ENCODE measurements around the gene RHD.

The RHD gene

DNA sequence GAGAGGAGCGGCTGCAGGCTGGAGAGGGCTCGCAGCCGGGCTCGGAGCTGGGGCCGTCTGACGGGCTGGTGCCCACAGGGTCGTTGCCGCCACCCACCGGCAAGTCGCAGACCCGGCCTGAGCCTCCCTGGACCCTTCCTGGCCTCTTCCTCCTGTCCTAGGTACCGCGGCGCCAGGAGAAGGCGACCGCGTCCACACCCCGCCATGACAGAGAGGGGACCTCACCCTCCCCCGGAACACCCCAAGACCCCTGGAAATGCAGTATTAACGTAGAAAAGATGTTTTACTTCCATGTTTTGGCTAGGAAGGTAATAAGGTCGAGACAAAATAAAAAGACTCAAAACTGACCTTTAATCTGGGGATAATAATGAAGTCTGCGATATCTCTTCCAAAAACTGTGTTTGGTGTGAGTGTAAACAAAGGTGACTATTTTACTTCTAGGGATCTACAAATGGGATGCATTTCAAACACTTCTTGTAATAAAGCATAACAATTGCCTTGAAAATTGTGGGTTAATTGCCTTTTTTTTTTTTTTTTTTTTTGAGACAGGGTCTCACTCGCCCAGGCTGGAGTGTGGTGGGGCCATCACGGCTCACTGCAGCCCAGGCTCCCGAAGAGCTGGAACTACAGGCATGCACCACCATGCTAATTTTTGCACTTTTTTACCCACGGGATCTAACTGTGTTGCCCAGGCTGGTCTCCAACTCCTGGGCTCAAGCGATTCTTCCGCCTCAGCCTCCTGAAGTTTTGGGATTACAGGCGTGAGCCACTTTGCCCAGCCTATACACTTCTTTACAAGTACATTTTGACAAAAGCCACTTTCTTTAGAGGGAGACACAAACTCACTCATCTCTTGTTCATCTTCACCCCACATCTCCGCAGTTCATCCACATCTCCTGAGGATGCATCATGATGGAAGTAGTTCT lies 24.2 kb upstream of the RHD start:
- H4K20me1 ChIP-seq (ENCODE audit: insufficient read depth, low read length), result peaks cover 15% of the 10 kb centered on the region
- H2AFZ ChIP-seq (ENCODE audit: low read length), result peak overlapping the region; percentile 69
- H3F3A ChIP-seq (ENCODE audit: insufficient read depth, low read length), result peaks cover 24% of the 10 kb centered on the region
- H3K4me3 ChIP-seq (ENCODE audit: low read length), result peak overlapping the region; percentile 90
- H3K36me3 ChIP-seq (replicated peaks; ENCODE audit: insufficient read depth, low read length), result peaks cover 15% of the 10 kb centered on the region
- H3K27ac ChIP-seq (ENCODE audit: low read length), result peak overlapping the region; percentile 94; the same call in 1 of the 2 replicates
- no peaks in the 10 kb centered on the region for H3K27me3 ChIP-seq (replicated peaks; ENCODE audit: insufficient read depth, low read length)
- peaks cover 23% of the 10 kb centered on the region; the same call in 1 of the 2 replicates for H3K4me1 ChIP-seq (ENCODE audit: low read length)
- DNase-seq, result no peak
- H3K4me2 ChIP-seq (ENCODE audit: low read depth, low read length), result peak overlapping the region; percentile 83
- H3K79me2 ChIP-seq (ENCODE audit: low read length), result peaks cover 42% of the 10 kb centered on the region
- no peaks in the 10 kb centered on the region for H3K9me3 ChIP-seq (replicated peaks; ENCODE audit: insufficient read depth, low read length)
- H3K9ac ChIP-seq (ENCODE audit: low read length), result peak overlapping the region; percentile 61; the same call in 1 of the 2 replicates
- no peaks in the 10 kb centered on the region for H3K9me2 ChIP-seq (replicated peaks; ENCODE audit: insufficient read depth, low read length)
- no peak for TF ChIP-seq EZH2 (optimal IDR thresholded peaks at IDR 0.05; ENCODE audit: low read depth, low read length)
- TF ChIP-seq, protein P1, sequence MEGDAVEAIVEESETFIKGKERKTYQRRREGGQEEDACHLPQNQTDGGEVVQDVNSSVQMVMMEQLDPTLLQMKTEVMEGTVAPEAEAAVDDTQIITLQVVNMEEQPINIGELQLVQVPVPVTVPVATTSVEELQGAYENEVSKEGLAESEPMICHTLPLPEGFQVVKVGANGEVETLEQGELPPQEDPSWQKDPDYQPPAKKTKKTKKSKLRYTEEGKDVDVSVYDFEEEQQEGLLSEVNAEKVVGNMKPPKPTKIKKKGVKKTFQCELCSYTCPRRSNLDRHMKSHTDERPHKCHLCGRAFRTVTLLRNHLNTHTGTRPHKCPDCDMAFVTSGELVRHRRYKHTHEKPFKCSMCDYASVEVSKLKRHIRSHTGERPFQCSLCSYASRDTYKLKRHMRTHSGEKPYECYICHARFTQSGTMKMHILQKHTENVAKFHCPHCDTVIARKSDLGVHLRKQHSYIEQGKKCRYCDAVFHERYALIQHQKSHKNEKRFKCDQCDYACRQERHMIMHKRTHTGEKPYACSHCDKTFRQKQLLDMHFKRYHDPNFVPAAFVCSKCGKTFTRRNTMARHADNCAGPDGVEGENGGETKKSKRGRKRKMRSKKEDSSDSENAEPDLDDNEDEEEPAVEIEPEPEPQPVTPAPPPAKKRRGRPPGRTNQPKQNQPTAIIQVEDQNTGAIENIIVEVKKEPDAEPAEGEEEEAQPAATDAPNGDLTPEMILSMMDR (IDR thresholded peaks at IDR 0.05; ENCODE audit: low read length), result no peak
- no peak for TF ChIP-seq EZH2phosphoT487 (IDR thresholded peaks at IDR 0.05; ENCODE audit: low read length)

DNA sequence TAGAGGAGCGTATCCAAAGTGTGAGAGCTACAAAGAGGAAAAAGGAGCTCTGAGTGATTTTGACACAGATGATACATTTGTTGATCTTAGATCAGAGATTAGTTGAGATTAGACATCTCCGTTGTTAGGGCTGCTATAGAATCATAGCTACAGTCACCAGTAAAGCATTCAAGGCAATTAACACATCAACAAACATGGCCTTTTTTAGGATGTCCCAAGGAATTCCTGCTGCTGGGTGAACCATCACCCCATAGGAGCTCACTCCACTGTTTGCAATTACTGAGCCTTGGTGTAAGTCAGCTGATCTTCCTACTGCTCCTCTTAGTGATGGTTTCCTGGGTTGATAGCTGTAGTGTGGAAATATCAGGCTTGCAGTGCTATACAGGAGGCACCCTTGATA lies 18.4 kb upstream of the RHD start:
- TF ChIP-seq EZH2 (optimal IDR thresholded peaks at IDR 0.05; ENCODE audit: low read depth, low read length) (no peak), EZH2phosphoT487 (IDR thresholded peaks at IDR 0.05; ENCODE audit: low read length) (no peak)
- TF ChIP-seq, protein P1 (IDR thresholded peaks at IDR 0.05; ENCODE audit: low read length), result no peak
- no peaks in the 10 kb centered on the region for H4K20me1 ChIP-seq (ENCODE audit: insufficient read depth, low read length)
- no peaks in the 10 kb centered on the region for H3K36me3 ChIP-seq (replicated peaks; ENCODE audit: insufficient read depth, low read length)
- no peaks in the 10 kb centered on the region for H3F3A ChIP-seq (ENCODE audit: insufficient read depth, low read length)
- H3K9me2 ChIP-seq (replicated peaks; ENCODE audit: insufficient read depth, low read length), result no peaks in the 10 kb centered on the region
- H3K9ac ChIP-seq (ENCODE audit: low read length), result no peak overlapping the region
- H3K4me3 ChIP-seq (ENCODE audit: low read length), result no peak overlapping the region
- no peak overlapping the region for H3K27ac ChIP-seq (ENCODE audit: low read length)
- no peaks in the 10 kb centered on the region for H3K9me3 ChIP-seq (replicated peaks; ENCODE audit: insufficient read depth, low read length)
- no peak overlapping the region for H2AFZ ChIP-seq (ENCODE audit: low read length)
- no peaks in the 10 kb centered on the region for H3K27me3 ChIP-seq (replicated peaks; ENCODE audit: insufficient read depth, low read length)
- H3K4me2 ChIP-seq (ENCODE audit: low read depth, low read length), result no peak overlapping the region
- H3K4me1 ChIP-seq (ENCODE audit: low read length), result no peaks in the 10 kb centered on the region
- H3K79me2 ChIP-seq (ENCODE audit: low read length), result no peaks in the 10 kb centered on the region
- DNase-seq, result no peak

DNA sequence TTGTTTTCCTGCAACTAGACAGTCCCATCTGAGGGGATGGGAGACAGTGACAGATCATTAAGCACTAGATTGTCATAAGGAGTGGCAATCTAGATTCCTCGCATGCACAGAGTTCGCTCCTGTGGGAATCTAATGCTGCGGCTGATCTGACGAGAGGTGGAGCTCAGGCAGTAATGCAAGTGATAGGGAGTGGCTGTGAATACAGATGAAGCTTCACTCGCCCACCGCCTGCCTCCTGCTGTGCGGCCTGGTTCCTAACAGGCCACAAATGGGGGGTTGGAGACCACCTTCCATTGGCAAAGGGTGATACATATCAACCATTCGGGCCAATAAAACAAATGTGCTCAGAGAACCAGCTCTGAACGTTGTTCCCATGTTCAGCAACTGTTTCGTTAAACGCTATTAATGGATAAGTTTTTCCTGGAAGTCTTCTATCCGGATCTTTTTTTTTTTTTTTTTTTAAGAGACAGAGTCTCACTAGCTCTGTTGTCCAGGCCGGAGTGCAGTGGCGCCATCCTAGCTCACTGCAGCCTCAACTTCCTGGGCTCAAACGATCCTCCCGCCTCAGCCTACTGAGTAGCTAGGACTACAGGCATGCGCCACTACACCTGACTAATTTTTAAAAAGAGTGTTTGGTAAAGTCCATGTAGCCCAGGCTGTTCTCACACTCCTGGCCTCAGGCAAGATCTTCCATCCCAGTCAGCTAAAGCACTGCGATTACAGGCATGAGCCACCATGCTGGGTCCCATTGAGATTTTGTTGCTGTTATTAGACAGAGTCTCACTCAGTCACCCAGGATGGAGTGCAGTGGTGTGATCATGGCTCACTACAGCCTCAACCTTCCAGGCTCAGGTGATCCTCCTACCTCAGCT lies 16.4 kb upstream of the RHD start:
- Histone ChIP-seq H3K4me1 (ENCODE audit: low read length) (no peaks in the 10 kb centered on the region), H3F3A (ENCODE audit: insufficient read depth, low read length) (no peaks in the 10 kb centered on the region), H3K9me2 (replicated peaks; ENCODE audit: insufficient read depth, low read length) (no peaks in the 10 kb centered on the region), H3K79me2 (ENCODE audit: low read length) (no peaks in the 10 kb centered on the region), H3K27ac (ENCODE audit: low read length) (no peak overlapping the region), H4K20me1 (ENCODE audit: insufficient read depth, low read length) (no peaks in the 10 kb centered on the region), H3K36me3 (replicated peaks; ENCODE audit: insufficient read depth, low read length) (no peaks in the 10 kb centered on the region), H3K9me3 (replicated peaks; ENCODE audit: insufficient read depth, low read length) (no peaks in the 10 kb centered on the region), H2AFZ (ENCODE audit: low read length) (no peak overlapping the region), H3K4me2 (ENCODE audit: low read depth, low read length) (no peak overlapping the region), H3K9ac (ENCODE audit: low read length) (no peak overlapping the region), H3K27me3 (replicated peaks; ENCODE audit: insufficient read depth, low read length) (no peaks in the 10 kb centered on the region), H3K4me3 (ENCODE audit: low read length) (no peak overlapping the region)
- no peak for DNase-seq
- TF ChIP-seq EZH2phosphoT487 (IDR thresholded peaks at IDR 0.05; ENCODE audit: low read length), result no peak
- no peak for TF ChIP-seq EZH2 (optimal IDR thresholded peaks at IDR 0.05; ENCODE audit: low read depth, low read length)
- TF ChIP-seq, protein P1 (IDR thresholded peaks at IDR 0.05; ENCODE audit: low read length), result no peak

All from MM.1S (cell line).